HuH-7 (cell line): ENCODE measurements around the gene TBX3.
A peak's percentile ranks its signal among the peaks of the same experiment; 100 is the strongest.
"Not testable (repeated sequence)": the region's sequence is repeated elsewhere in the genome, so short reads cannot be mapped to it uniquely, and the experiment has no call there.

Experiments
- DNase-seq: peaks from one replicate; pipeline ENCODE4 v3.0.0; 2011; ENCODE audit warnings: low spot score

The TBX3 gene

GRCh38 chr12:114684098-114684869, at the start of gene TBX3:
TSS of gene TBX3 (minus strand) at chr12:114684175. CDS start at chr12:114683200, 975 bp downstream.
- DNase-seq: peak; percentile 92

GRCh38 chr12:114732426-114733030, 48.6 kb upstream of the TBX3 start:
- DNase-seq: peak; percentile 12

DNA sequence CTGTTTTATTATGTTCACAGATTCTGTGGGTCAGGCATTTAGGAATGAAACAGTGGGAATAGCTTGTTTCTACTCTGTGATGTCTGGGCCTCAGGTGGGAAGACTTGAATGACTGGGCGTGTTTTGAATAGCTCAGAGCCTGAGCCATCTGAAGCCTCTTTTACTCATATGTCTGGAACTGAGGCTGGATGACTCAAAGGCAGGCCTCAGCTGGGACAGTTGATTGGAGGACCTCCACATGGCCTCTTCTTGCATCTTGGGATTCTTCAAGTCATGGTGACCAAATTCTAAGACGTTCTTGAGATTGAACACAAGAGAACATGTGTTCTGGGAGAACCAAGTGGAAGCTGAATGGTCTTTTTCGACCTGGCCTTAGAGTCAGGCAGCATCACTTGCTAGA, 45.8 kb upstream of the TBX3 start:
- no peak for DNase-seq

GRCh38 chr12:114726092-114726710, 42.2 kb upstream of the TBX3 start:
- no peak for DNase-seq

DNA sequence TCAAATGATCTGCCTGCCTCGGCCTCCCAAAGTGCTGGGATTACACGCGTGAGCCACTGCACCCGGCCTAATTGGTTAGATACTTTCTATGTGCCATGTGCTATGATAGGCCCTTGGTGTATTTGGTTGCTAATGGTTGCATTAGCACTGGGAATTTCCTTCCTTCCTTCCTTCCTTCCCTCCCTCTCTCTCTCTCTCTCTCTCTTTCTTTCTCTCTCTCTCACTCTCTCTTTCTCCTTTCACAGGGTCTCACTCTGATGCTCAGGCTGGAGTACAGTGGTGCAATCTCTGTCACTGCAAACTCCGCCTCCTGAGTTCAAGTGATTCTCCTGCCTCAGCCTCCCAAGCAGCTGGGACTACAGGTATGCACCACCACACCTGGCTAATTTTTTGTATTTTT, 38.2 kb upstream of the TBX3 start:
- DNase-seq: not testable (repeated sequence)

- DNase-seq: no peak
Observed at GRCh38 chr12:114721266-114721665, 37.3 kb upstream of the TBX3 start.

GRCh38 chr12:114713466-114714215, 29.7 kb upstream of the TBX3 start:
- DNase-seq: no peak

GRCh38 chr12:114711689-114712152, 27.7 kb upstream of the TBX3 start:
- no peak for DNase-seq

DNA sequence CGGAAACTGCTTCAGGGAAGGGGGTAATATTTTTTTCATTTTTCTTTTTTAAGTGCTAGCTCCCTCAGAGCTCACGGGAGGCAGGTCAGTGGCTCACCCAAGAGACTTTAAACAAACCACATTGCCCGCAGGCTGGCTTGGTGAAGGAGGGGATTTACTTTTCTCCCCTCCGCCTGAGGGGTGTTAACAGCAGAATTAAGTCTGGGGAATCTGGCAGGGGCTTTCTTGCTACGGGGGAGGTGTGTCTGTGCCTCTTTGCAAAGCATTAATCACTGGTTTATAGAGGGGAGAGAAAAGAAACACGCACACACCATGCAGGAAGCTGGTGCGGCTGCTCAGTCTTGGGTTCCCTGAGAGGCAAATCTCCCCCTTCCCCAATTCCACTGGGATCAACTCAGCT, 26.2 kb upstream of the TBX3 start:
- no peak for DNase-seq

- DNase-seq: no peak
Observed at GRCh38 chr12:114709112-114709511, 25.1 kb upstream of the TBX3 start.

GRCh38 chr12:114708598-114708997, 24.6 kb upstream of the TBX3 start:
- DNase-seq: not testable (repeated sequence)

GRCh38 chr12:114704096-114704495, 20.1 kb upstream of the TBX3 start:
- DNase-seq: no peak

DNA sequence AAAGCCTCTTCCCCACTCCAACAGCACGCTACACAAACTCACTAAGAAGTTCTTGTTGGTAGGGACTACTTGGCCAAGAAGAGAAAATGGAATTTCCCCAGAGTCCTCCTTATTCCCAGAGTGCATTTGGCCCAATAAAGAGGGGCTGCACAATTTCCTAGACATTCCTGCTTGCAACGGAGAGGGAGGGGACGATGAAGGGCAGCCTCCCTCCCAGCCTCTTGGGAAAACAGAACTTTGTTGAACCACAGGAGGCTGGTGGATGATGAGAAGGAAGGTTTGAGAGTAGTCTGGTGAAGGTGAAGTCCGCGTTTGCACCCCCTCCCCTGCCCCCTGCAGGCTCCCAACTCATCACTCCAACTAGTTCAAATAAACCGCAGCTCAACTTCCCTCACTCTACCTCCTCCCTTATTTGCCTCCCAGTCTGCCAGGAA, 19.1 kb upstream of the TBX3 start:
- no peak for DNase-seq

GRCh38 chr12:114702462-114702861, 18.5 kb upstream of the TBX3 start:
- DNase-seq: no peak

GRCh38 chr12:114701553-114701952, 17.6 kb upstream of the TBX3 start:
- no peak for DNase-seq

GRCh38 chr12:114701104-114701414, 17.1 kb upstream of the TBX3 start:
- no peak for DNase-seq

- DNase-seq: no peak
Observed at GRCh38 chr12:114700392-114701103, 16.6 kb upstream of the TBX3 start.

DNA sequence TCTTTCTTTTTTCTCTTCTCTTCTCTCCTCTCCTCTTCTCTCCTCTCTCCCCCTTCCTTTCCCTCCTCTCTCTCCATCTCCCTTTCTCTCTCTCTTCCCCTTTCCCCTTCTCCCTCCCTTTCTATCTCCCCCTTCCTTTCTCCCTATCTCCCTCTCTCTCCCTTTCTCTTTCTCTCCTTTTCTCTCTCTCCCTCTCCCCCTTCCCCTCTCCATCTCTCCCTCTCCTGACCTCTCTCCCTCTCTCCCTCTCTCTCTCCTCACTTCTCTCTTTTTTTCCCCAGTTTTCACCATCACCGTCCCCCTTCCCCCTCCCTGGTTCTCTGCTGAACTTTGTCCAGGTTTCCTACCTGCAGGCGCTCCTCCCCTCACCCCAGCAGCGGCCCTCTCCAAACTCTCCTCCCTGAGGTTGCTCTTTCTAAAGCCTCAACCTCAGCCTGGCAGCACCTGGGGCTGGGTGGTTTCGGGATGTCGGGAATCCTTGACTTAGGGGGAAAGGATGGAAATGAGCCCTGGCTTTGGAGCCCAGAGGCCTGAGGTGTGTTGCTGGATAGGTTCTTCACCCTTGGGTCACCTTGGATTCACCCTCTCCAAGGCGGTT, 14.7 kb upstream of the TBX3 start:
- no peak for DNase-seq

DNA sequence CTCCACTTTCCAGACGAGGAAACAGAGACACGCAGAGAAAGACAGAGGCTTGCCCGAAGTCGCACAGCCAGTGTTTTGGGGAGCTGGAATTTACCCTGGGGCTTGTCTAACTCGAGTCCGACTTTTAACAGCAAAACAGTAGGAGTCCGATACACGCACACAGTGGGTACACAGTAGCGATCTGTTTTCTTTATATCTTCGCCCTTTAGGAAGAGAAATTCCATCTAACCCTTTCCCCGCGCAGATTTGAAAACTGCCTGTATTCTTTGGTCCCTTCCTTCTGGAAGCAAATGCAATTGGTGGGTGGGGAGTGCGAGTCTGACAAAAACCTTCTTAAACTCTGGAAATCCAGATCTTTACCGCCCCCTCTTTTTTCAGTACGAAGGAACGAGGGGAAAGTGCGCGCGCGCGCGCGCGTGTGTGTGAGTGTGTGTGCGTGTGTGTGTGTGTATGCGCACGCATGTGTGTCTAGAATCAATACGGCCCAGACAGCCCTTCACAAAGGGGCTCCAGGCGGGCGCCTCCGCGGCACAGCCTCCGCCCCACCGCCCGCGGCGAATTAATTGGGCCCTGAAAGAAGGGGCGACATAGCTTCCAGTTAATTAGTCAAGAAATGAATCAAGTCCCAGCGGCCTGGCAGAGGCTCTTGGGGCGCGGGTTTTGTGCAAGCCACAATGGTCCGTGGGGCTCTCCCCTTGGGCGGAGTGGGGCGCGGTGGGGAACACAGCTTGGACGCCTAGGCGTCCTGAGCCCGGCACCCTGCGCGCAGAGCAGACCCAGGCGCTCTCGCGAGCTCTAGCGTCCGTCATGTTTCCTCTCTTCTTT, 14.0 kb upstream of the TBX3 start:
- DNase-seq: no peak

- no peak for DNase-seq
Observed at GRCh38 chr12:114697243-114697716, 13.3 kb upstream of the TBX3 start.
